ENCODE measurements around the gene ADAMTS6.
A peak's percentile ranks its signal among the peaks of the same experiment; 100 is the strongest.

ADAMTS6 gene

GRCh38 chr5:65171645-65172044 lies 310.1 kb downstream of the ADAMTS6 start:
- H3K27ac ChIP-seq (ENCODE audit: insufficient read depth in 1 of 2, low read depth in 1 of 2, low read length in 2 of 2, poor library complexity in 1 of 2, severe bottlenecking in 2 of 2) = no peak overlapping the region
- ChIA-PET POLR2A (no interaction called here), CTCF (no interaction called here)
- no peaks in the 10 kb centered on the region for H3K4me1 ChIP-seq (ENCODE audit: control extremely low read depth in 1 of 4, control insufficient read depth in 4 of 4, insufficient read depth in 4 of 4, low read length in 3 of 4)
- no peak overlapping the region for H3K4me3 ChIP-seq (ENCODE audit: control insufficient read depth in 1 of 7, extremely low read depth in 1 of 7, insufficient read depth in 4 of 7, low read depth in 2 of 7, low read length in 6 of 7)
- WGBS (ENCODE audit: insufficient coverage) = 100% methylated on average over 4 of the region's 4 CpGs
- no peaks in the 10 kb centered on the region for H3K9me3 ChIP-seq (ENCODE audit: control extremely low read depth in 1 of 5, control insufficient read depth in 4 of 5, insufficient read depth in 2 of 5, low read depth in 1 of 5, low read length in 4 of 5)
- H3K36me3 ChIP-seq (ENCODE audit: control insufficient read depth in 4 of 4, insufficient read depth in 4 of 4, low read length in 3 of 4) = no peaks in the 10 kb centered on the region
- no peak for DNase-seq
- no peaks in the 10 kb centered on the region for H3K27me3 ChIP-seq (replicated peaks in 2 of 5; ENCODE audit: control insufficient read depth in 4 of 5, insufficient read depth in 5 of 5, low read length in 4 of 5)

- Histone ChIP-seq H3K27me3 (replicated peaks in 2 of 5; ENCODE audit: control insufficient read depth in 4 of 5, insufficient read depth in 5 of 5, low read length in 4 of 5) (no peaks in the 10 kb centered on the region), H3K4me1 (ENCODE audit: control extremely low read depth in 1 of 4, control insufficient read depth in 4 of 4, insufficient read depth in 4 of 4, low read length in 3 of 4) (no peaks in the 10 kb centered on the region), H3K4me3 (ENCODE audit: control insufficient read depth in 1 of 7, extremely low read depth in 1 of 7, insufficient read depth in 4 of 7, low read depth in 2 of 7, low read length in 6 of 7) (no peak overlapping the region), H3K9me3 (ENCODE audit: control extremely low read depth in 1 of 5, control insufficient read depth in 4 of 5, insufficient read depth in 2 of 5, low read depth in 1 of 5, low read length in 4 of 5) (no peaks in the 10 kb centered on the region), H3K36me3 (ENCODE audit: control insufficient read depth in 4 of 4, insufficient read depth in 4 of 4, low read length in 3 of 4) (no peaks in the 10 kb centered on the region), H3K27ac (ENCODE audit: insufficient read depth in 1 of 2, low read depth in 1 of 2, low read length in 2 of 2, poor library complexity in 1 of 2, severe bottlenecking in 2 of 2) (no peak overlapping the region)
- no peak for DNase-seq
- POLR2A ChIA-PET = no interaction called here
- 100% methylated on average over 3 of the region's 10 CpGs for WGBS (ENCODE audit: insufficient coverage)
- CTCF ChIA-PET = no interaction called here
Observed at GRCh38 chr5:65163698-65164097, 318.0 kb downstream of the ADAMTS6 start.

- no peak for DNase-seq
- H3K4me3 ChIP-seq (ENCODE audit: control insufficient read depth in 1 of 7, extremely low read depth in 1 of 7, insufficient read depth in 4 of 7, low read depth in 2 of 7, low read length in 6 of 7) = no peak overlapping the region
- ChIA-PET CTCF (interaction anchor here (1.5 kb wide), 1 partner anchor 56 kb away, joined by 3 read pairs; no protein-coding TSS in a partner anchor), POLR2A (no interaction called here)
- H3K4me1 ChIP-seq (ENCODE audit: control extremely low read depth in 1 of 4, control insufficient read depth in 4 of 4, insufficient read depth in 4 of 4, low read length in 3 of 4) = no peaks in the 10 kb centered on the region
- H3K36me3 ChIP-seq (ENCODE audit: control insufficient read depth in 4 of 4, insufficient read depth in 4 of 4, low read length in 3 of 4) = no peaks in the 10 kb centered on the region
- no CpG with 5 or more reads among the region's 1 CpG for WGBS (ENCODE audit: insufficient coverage)
- H3K27ac ChIP-seq (ENCODE audit: insufficient read depth in 1 of 2, low read depth in 1 of 2, low read length in 2 of 2, poor library complexity in 1 of 2, severe bottlenecking in 2 of 2) = no peak overlapping the region
- H3K27me3 ChIP-seq (replicated peaks in 2 of 5; ENCODE audit: control insufficient read depth in 4 of 5, insufficient read depth in 5 of 5, low read length in 4 of 5) = no peaks in the 10 kb centered on the region
- no peaks in the 10 kb centered on the region for H3K9me3 ChIP-seq (ENCODE audit: control extremely low read depth in 1 of 5, control insufficient read depth in 4 of 5, insufficient read depth in 2 of 5, low read depth in 1 of 5, low read length in 4 of 5)
Observed at GRCh38 chr5:65161655-65162054, 320.1 kb downstream of the ADAMTS6 start.

- ChIA-PET POLR2A (no interaction called here), CTCF (no interaction called here)
- WGBS (ENCODE audit: insufficient coverage) = 44% methylated on average over 3 of the region's 4 CpGs
- Histone ChIP-seq H3K9me3 (ENCODE audit: control extremely low read depth in 1 of 5, control insufficient read depth in 4 of 5, insufficient read depth in 2 of 5, low read depth in 1 of 5, low read length in 4 of 5) (no peaks in the 10 kb centered on the region), H3K4me3 (ENCODE audit: control insufficient read depth in 1 of 7, extremely low read depth in 1 of 7, insufficient read depth in 4 of 7, low read depth in 2 of 7, low read length in 6 of 7) (no peak overlapping the region), H3K36me3 (ENCODE audit: control insufficient read depth in 4 of 4, insufficient read depth in 4 of 4, low read length in 3 of 4) (no peaks in the 10 kb centered on the region), H3K4me1 (ENCODE audit: control extremely low read depth in 1 of 4, control insufficient read depth in 4 of 4, insufficient read depth in 4 of 4, low read length in 3 of 4) (no peaks in the 10 kb centered on the region), H3K27ac (ENCODE audit: insufficient read depth in 1 of 2, low read depth in 1 of 2, low read length in 2 of 2, poor library complexity in 1 of 2, severe bottlenecking in 2 of 2) (no peak overlapping the region), H3K27me3 (replicated peaks in 2 of 5; ENCODE audit: control insufficient read depth in 4 of 5, insufficient read depth in 5 of 5, low read length in 4 of 5) (no peaks in the 10 kb centered on the region)
- DNase-seq = peak in 2 of 3 donors; percentile 11 to 26
Observed at GRCh38 chr5:65157906-65158603, 323.7 kb downstream of the ADAMTS6 start.

- DNase-seq = no peak
- CTCF ChIA-PET = no interaction called here
- Histone ChIP-seq H3K9me3 (ENCODE audit: control extremely low read depth in 1 of 5, control insufficient read depth in 4 of 5, insufficient read depth in 2 of 5, low read depth in 1 of 5, low read length in 4 of 5) (no peaks in the 10 kb centered on the region), H3K27me3 (replicated peaks in 2 of 5; ENCODE audit: control insufficient read depth in 4 of 5, insufficient read depth in 5 of 5, low read length in 4 of 5) (no peaks in the 10 kb centered on the region), H3K4me1 (ENCODE audit: control extremely low read depth in 1 of 4, control insufficient read depth in 4 of 4, insufficient read depth in 4 of 4, low read length in 3 of 4) (no peaks in the 10 kb centered on the region), H3K27ac (ENCODE audit: insufficient read depth in 1 of 2, low read depth in 1 of 2, low read length in 2 of 2, poor library complexity in 1 of 2, severe bottlenecking in 2 of 2) (no peak overlapping the region), H3K4me3 (ENCODE audit: control insufficient read depth in 1 of 7, extremely low read depth in 1 of 7, insufficient read depth in 4 of 7, low read depth in 2 of 7, low read length in 6 of 7) (no peak overlapping the region), H3K36me3 (ENCODE audit: control insufficient read depth in 4 of 4, insufficient read depth in 4 of 4, low read length in 3 of 4) (no peaks in the 10 kb centered on the region)
- WGBS (ENCODE audit: insufficient coverage) = 100% methylated on average over 2 of the region's 2 CpGs
- POLR2A ChIA-PET = no interaction called here
Observed at GRCh38 chr5:65156933-65157332, 324.8 kb downstream of the ADAMTS6 start.

- WGBS (ENCODE audit: insufficient coverage) = 100% methylated on average over 2 of the region's 2 CpGs
- H3K27ac ChIP-seq (ENCODE audit: insufficient read depth in 1 of 2, low read depth in 1 of 2, low read length in 2 of 2, poor library complexity in 1 of 2, severe bottlenecking in 2 of 2) = no peak overlapping the region
- no peak overlapping the region for H3K4me3 ChIP-seq (ENCODE audit: control insufficient read depth in 1 of 7, extremely low read depth in 1 of 7, insufficient read depth in 4 of 7, low read depth in 2 of 7, low read length in 6 of 7)
- H3K9me3 ChIP-seq (ENCODE audit: control extremely low read depth in 1 of 5, control insufficient read depth in 4 of 5, insufficient read depth in 2 of 5, low read depth in 1 of 5, low read length in 4 of 5) = no peaks in the 10 kb centered on the region
- ChIA-PET POLR2A (no interaction called here), CTCF (no interaction called here)
- no peaks in the 10 kb centered on the region for H3K4me1 ChIP-seq (ENCODE audit: control extremely low read depth in 1 of 4, control insufficient read depth in 4 of 4, insufficient read depth in 4 of 4, low read length in 3 of 4)
- no peak for DNase-seq
- H3K27me3 ChIP-seq (replicated peaks in 2 of 5; ENCODE audit: control insufficient read depth in 4 of 5, insufficient read depth in 5 of 5, low read length in 4 of 5) = no peaks in the 10 kb centered on the region
- no peaks in the 10 kb centered on the region for H3K36me3 ChIP-seq (ENCODE audit: control insufficient read depth in 4 of 4, insufficient read depth in 4 of 4, low read length in 3 of 4)
Observed at GRCh38 chr5:65152131-65152530, 329.6 kb downstream of the ADAMTS6 start.

GRCh38 chr5:65151614-65152013 lies 330.1 kb downstream of the ADAMTS6 start:
- H3K36me3 ChIP-seq (ENCODE audit: control insufficient read depth in 4 of 4, insufficient read depth in 4 of 4, low read length in 3 of 4) = no peaks in the 10 kb centered on the region
- H3K9me3 ChIP-seq (ENCODE audit: control extremely low read depth in 1 of 5, control insufficient read depth in 4 of 5, insufficient read depth in 2 of 5, low read depth in 1 of 5, low read length in 4 of 5) = no peaks in the 10 kb centered on the region
- CTCF ChIA-PET = no interaction called here
- H3K27me3 ChIP-seq (replicated peaks in 2 of 5; ENCODE audit: control insufficient read depth in 4 of 5, insufficient read depth in 5 of 5, low read length in 4 of 5) = no peaks in the 10 kb centered on the region
- POLR2A ChIA-PET = no interaction called here
- H3K27ac ChIP-seq (ENCODE audit: insufficient read depth in 1 of 2, low read depth in 1 of 2, low read length in 2 of 2, poor library complexity in 1 of 2, severe bottlenecking in 2 of 2) = no peak overlapping the region
- WGBS (ENCODE audit: insufficient coverage) = 95% methylated on average over 5 of the region's 5 CpGs
- no peak for DNase-seq
- H3K4me1 ChIP-seq (ENCODE audit: control extremely low read depth in 1 of 4, control insufficient read depth in 4 of 4, insufficient read depth in 4 of 4, low read length in 3 of 4) = no peaks in the 10 kb centered on the region
- H3K4me3 ChIP-seq (ENCODE audit: control insufficient read depth in 1 of 7, extremely low read depth in 1 of 7, insufficient read depth in 4 of 7, low read depth in 2 of 7, low read length in 6 of 7) = no peak overlapping the region
